ENCODE results near the gene PIEZO2. TPM values are rescaled to one million over a fixed set of nuclear protein-coding genes. Genes with fewer than 3 reads are reported as not detected.

PIEZO2 gene
- total RNA-seq, 1 donor from 2014 or later = 1.7 TPM

DNA sequence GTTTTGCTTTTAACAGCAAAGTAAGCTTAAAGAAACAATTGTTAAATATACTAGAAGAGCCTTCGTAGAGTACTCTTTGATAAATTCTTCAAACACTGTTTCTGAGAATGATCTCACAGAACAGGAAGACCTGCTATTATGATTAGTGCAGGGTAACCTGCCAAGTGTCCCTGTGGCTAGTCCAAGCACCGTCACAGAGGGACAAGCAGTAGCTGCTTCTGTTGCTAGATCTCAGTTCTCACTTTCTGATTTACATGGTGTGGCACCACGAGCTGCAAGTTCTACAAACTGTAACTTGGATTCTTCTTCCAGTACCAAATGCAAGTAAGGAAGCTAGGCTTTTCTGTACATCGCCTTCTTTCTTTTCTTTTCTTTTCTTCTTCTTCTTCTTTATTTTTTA, 121.5 kb downstream of the PIEZO2 start:
- peaks cover 41% of the 10 kb centered on the region for H3K27me3 Mint-ChIP-seq
- no peaks in the 10 kb centered on the region for H3K36me3 Mint-ChIP-seq (ENCODE audit: insufficient read depth)

DNA sequence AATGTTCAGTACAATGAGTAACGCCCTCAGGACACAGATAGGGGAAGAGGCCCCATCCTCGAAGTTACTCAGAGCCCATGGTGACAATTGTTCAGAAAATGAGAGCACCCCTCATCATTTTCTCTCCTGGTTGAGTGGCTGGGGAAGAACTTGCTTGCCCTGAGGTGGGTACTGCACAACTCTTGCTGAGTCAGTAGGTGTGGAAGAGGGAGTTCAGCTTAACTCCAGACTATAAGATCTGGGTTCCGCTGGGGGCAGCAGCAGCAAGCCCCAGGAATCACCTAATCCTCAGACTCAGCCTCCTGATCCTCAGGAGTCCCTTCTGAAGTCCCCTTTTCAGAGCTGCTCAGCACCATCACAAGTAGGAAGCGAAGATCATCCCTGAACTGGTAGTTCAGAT, 123.7 kb downstream of the PIEZO2 start:
- Mint-ChIP-seq H3K27ac (no peak overlapping the region), H3K36me3 (ENCODE audit: insufficient read depth) (no peaks in the 10 kb centered on the region), H3K4me3 (ENCODE audit: low read depth) (no peak overlapping the region), H3K4me1 (ENCODE audit: low read depth) (peaks cover 9% of the 10 kb centered on the region), H3K27me3 (peaks cover 47% of the 10 kb centered on the region), H3K9me3 (ENCODE audit: low read depth) (no peaks in the 10 kb centered on the region)
- no peak for DNase-seq (ENCODE audit: low spot score, unreplicated experiment)
- TF ChIP-seq, protein P1, sequence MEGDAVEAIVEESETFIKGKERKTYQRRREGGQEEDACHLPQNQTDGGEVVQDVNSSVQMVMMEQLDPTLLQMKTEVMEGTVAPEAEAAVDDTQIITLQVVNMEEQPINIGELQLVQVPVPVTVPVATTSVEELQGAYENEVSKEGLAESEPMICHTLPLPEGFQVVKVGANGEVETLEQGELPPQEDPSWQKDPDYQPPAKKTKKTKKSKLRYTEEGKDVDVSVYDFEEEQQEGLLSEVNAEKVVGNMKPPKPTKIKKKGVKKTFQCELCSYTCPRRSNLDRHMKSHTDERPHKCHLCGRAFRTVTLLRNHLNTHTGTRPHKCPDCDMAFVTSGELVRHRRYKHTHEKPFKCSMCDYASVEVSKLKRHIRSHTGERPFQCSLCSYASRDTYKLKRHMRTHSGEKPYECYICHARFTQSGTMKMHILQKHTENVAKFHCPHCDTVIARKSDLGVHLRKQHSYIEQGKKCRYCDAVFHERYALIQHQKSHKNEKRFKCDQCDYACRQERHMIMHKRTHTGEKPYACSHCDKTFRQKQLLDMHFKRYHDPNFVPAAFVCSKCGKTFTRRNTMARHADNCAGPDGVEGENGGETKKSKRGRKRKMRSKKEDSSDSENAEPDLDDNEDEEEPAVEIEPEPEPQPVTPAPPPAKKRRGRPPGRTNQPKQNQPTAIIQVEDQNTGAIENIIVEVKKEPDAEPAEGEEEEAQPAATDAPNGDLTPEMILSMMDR (IDR thresholded peaks at IDR 0.05; ENCODE audit: unreplicated experiment) = no peak

More for the DNA sequence above, 121.5 kb downstream of the PIEZO2 start:
- Mint-ChIP-seq H3K27ac (no peak overlapping the region), H3K4me3 (ENCODE audit: low read depth) (no peak overlapping the region), H3K4me1 (ENCODE audit: low read depth) (no peaks in the 10 kb centered on the region), H3K9me3 (ENCODE audit: low read depth) (no peaks in the 10 kb centered on the region)
- DNase-seq (ENCODE audit: low spot score, unreplicated experiment) = no peak
- TF ChIP-seq, protein P1 (IDR thresholded peaks at IDR 0.05; ENCODE audit: unreplicated experiment) = no peak

DNA sequence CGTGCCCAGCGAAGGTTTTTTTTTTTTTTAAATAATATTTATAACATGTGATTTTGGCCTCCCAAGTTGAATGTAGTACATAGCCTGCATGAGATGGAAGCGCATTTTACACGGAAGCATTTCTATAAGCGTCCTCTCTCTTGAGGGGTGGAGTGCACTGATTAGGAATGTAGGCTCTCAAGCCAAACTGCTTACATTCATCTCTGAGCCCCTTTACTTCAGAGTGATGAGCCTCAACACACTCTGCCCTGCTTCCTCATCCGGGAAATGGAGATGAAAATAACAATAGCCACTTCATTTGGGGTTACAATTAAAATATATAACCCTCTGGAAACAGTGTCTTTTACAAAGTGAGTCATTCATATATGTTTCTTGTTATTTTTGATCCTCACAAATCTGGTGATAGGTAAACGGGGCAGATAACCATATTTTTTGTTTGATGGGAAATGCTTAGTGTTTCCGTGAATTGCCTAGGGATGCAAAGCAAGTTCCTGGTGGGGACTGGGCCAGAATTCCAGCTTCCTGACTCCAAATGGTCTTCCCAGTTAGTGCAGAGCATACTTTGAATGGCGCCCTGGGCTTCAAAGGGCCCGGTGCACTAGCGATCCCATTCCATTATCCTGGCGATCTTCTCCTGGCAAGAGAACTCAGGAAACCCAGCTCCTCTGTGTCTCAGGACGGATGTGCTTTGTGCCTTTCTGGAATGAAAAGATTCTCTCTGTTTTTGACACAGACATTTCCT, 124.3 kb downstream of the PIEZO2 start:
- Mint-ChIP-seq H3K4me3 (ENCODE audit: low read depth) (no peak overlapping the region), H3K27ac (no peak overlapping the region), H3K27me3 (peaks cover 50% of the 10 kb centered on the region)

DNA sequence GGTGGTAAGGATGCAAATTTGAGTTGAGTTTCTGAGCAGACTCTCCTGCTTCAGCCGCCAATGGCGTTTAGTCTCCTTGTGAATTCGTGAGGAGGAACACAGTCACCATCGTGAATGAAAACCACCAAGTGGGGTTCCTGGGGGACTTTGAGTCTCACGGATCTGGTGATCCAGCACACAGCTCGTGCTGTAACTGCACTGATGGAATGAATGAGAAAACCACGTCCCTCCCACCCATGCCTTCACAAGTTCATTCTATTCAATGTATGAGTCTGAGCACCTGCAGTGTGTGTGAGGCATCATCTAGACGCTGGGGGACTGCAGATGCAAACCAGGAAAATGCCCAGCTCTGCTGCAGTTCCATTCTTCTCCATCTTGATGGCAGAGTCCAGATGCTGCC, 127.9 kb downstream of the PIEZO2 start:
- Mint-ChIP-seq H3K4me1 (ENCODE audit: low read depth) (peaks cover 9% of the 10 kb centered on the region), H3K4me3 (ENCODE audit: low read depth) (no peak overlapping the region), H3K36me3 (ENCODE audit: insufficient read depth) (no peaks in the 10 kb centered on the region), H3K27ac (no peak overlapping the region), H3K27me3 (peaks cover 43% of the 10 kb centered on the region), H3K9me3 (ENCODE audit: low read depth) (no peaks in the 10 kb centered on the region)
- TF ChIP-seq, protein P1 (IDR thresholded peaks at IDR 0.05; ENCODE audit: unreplicated experiment) = no peak
- no peak for DNase-seq (ENCODE audit: low spot score, unreplicated experiment)

More for the DNA sequence above, 124.3 kb downstream of the PIEZO2 start:
- Mint-ChIP-seq H3K36me3 (ENCODE audit: insufficient read depth) (no peaks in the 10 kb centered on the region), H3K4me1 (ENCODE audit: low read depth) (peaks cover 9% of the 10 kb centered on the region), H3K9me3 (ENCODE audit: low read depth) (no peaks in the 10 kb centered on the region)
- TF ChIP-seq, protein P1 (IDR thresholded peaks at IDR 0.05; ENCODE audit: unreplicated experiment) = no peak
- no peak for DNase-seq (ENCODE audit: low spot score, unreplicated experiment)

DNA sequence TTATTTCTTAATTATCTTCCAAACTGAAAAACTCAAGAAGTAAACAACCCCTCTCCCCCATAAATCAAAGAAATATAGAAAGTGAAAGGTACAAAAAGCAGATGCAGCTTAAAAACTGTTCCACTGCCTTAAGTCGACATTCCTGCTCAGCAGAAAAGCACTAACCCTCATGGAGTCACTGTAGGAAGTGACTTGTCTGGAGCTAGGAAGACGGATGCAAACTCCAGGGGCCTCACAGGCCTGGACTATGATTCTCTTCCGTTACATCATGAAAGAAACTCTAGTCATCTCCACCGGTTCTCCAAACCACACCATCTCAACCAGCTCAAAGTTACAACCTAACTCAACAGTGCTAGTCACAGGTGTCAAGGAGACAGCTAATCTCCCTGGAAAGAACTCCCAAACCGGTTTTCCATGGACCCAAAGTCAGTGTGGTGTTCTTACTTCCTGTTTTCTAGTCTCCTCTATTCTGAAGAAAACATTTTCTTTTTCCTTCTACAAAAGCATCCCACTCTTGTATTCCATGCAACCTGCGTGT, 128.4 kb downstream of the PIEZO2 start:
- TF ChIP-seq, protein P1 (IDR thresholded peaks at IDR 0.05; ENCODE audit: unreplicated experiment) = no peak
- peaks cover 43% of the 10 kb centered on the region for H3K27me3 Mint-ChIP-seq
- no peak overlapping the region for H3K4me3 Mint-ChIP-seq (ENCODE audit: low read depth)
- H3K27ac Mint-ChIP-seq = no peak overlapping the region
- H3K4me1 Mint-ChIP-seq (ENCODE audit: low read depth) = peaks cover 9% of the 10 kb centered on the region
- H3K36me3 Mint-ChIP-seq (ENCODE audit: insufficient read depth) = no peaks in the 10 kb centered on the region
- no peaks in the 10 kb centered on the region for H3K9me3 Mint-ChIP-seq (ENCODE audit: low read depth)
- DNase-seq (ENCODE audit: low spot score, unreplicated experiment) = no peak
